ENCODE data around the gene SLC6A4. TPM values are rescaled to one million over a fixed set of nuclear protein-coding genes. Genes with fewer than 3 reads are reported as not detected.

Gene SLC6A4
- total and polyA plus RNA-seq, 2 experiments from 2014 or later = 0.06 to 0.14 TPM

- DNase-seq (ENCODE audit: low spot score) = no peak
- Histone ChIP-seq H2AFZ (no peak overlapping the region), H3K27ac (ENCODE audit: low read depth) (no peak overlapping the region), H3K27me3 (ENCODE audit: insufficient read depth) (peaks cover 20% of the 10 kb centered on the region), H3F3A (replicated peaks; ENCODE audit: low read depth) (no peaks in the 10 kb centered on the region), H3K4me3 (no peak overlapping the region), H3K79me2 (replicated peaks; ENCODE audit: insufficient read depth) (no peaks in the 10 kb centered on the region), H3K4me1 (ENCODE audit: insufficient read depth) (no peaks in the 10 kb centered on the region), H4K20me1 (replicated peaks; ENCODE audit: insufficient read depth) (no peaks in the 10 kb centered on the region), H3K9me2 (ENCODE audit: insufficient read depth) (no peaks in the 10 kb centered on the region), H3K4me2 (no peak overlapping the region), H3K36me3 (ENCODE audit: insufficient read depth) (no peaks in the 10 kb centered on the region)
- Mint-ChIP-seq H3K4me1 (peaks cover 7% of the 10 kb centered on the region), H3K9me3 (no peaks in the 10 kb centered on the region), H3K4me3 (no peak overlapping the region), H3K36me3 (ENCODE audit: low read depth) (no peaks in the 10 kb centered on the region), H3K27ac (no peak overlapping the region), H3K27me3 (ENCODE audit: insufficient read depth, low read depth, poor library complexity) (peaks cover 20% of the 10 kb centered on the region)
- TF ChIP-seq EZH2 (IDR thresholded peaks at IDR 0.05; ENCODE audit: low read depth, unreplicated experiment) (no peak), EZH2phosphoT487 (IDR thresholded peaks at IDR 0.05; ENCODE audit: unreplicated experiment) (no peak)
- TF ChIP-seq, protein P1, sequence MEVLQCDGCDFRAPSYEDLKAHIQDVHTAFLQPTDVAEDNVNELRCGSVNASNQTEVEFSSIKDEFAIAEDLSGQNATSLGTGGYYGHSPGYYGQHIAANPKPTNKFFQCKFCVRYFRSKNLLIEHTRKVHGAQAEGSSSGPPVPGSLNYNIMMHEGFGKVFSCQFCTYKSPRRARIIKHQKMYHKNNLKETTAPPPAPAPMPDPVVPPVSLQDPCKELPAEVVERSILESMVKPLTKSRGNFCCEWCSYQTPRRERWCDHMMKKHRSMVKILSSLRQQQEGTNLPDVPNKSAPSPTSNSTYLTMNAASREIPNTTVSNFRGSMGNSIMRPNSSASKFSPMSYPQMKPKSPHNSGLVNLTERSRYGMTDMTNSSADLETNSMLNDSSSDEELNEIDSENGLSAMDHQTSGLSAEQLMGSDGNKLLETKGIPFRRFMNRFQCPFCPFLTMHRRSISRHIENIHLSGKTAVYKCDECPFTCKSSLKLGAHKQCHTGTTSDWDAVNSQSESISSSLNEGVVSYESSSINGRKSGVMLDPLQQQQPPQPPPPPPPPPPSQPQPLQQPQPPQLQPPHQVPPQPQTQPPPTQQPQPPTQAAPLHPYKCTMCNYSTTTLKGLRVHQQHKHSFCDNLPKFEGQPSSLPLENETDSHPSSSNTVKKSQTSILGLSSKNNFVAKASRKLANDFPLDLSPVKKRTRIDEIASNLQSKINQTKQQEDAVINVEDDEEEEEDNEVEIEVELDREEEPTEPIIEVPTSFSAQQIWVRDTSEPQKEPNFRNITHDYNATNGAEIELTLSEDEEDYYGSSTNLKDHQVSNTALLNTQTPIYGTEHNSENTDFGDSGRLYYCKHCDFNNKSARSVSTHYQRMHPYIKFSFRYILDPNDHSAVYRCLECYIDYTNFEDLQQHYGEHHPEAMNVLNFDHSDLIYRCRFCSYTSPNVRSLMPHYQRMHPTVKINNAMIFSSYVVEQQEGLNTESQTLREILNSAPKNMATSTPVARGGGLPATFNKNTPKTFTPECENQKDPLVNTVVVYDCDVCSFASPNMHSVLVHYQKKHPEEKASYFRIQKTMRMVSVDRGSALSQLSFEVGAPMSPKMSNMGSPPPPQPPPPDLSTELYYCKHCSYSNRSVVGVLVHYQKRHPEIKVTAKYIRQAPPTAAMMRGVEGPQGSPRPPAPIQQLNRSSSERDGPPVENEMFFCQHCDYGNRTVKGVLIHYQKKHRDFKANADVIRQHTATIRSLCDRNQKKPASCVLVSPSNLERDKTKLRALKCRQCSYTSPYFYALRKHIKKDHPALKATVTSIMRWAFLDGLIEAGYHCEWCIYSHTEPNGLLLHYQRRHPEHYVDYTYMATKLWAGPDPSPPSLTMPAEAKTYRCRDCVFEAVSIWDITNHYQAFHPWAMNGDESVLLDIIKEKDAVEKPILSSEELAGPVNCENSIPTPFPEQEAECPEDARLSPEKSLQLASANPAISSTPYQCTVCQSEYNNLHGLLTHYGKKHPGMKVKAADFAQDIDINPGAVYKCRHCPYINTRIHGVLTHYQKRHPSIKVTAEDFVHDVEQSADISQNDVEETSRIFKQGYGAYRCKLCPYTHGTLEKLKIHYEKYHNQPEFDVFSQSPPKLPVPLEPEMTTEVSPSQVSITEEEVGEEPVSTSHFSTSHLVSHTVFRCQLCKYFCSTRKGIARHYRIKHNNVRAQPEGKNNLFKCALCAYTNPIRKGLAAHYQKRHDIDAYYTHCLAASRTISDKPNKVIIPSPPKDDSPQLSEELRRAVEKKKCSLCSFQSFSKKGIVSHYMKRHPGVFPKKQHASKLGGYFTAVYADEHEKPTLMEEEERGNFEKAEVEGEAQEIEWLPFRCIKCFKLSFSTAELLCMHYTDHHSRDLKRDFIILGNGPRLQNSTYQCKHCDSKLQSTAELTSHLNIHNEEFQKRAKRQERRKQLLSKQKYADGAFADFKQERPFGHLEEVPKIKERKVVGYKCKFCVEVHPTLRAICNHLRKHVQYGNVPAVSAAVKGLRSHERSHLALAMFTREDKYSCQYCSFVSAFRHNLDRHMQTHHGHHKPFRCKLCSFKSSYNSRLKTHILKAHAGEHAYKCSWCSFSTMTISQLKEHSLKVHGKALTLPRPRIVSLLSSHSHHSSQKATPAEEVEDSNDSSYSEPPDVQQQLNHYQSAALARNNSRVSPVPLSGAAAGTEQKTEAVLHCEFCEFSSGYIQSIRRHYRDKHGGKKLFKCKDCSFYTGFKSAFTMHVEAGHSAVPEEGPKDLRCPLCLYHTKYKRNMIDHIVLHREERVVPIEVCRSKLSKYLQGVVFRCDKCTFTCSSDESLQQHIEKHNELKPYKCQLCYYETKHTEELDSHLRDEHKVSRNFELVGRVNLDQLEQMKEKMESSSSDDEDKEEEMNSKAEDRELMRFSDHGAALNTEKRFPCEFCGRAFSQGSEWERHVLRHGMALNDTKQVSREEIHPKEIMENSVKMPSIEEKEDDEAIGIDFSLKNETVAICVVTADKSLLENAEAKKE (CRISPR knock-in tag; IDR thresholded peaks at IDR 0.05) = no peak
- ATAC-seq = no peak
Measured at GRCh38 chr17:30229012-30229411, 6.5 kb downstream of the SLC6A4 start.

DNA sequence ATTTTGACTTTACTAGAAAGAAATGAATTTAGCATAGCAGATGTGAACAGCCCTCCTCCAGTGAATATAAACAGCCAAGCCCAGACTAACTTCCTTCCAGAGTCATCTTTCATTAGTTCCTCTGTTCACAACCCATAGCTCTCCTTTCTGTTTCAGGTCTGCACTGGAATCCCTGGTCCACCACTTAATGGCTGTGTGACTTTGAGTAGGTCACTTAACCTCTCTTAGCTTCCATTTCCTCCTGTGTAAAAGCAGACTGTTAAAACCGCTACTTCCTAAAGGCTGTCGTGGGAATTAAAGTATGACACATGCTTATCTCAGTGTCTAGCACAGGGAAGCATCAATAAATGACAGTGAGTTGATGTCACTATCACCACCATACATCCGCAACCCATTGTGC lies 7.5 kb downstream of the SLC6A4 start:
- Histone ChIP-seq H3F3A (replicated peaks; ENCODE audit: low read depth) (no peaks in the 10 kb centered on the region), H3K27me3 (ENCODE audit: insufficient read depth) (peaks cover 10% of the 10 kb centered on the region)
- no peaks in the 10 kb centered on the region for H3K36me3 Mint-ChIP-seq (ENCODE audit: low read depth)

More for the DNA sequence above, 7.5 kb downstream of the SLC6A4 start:
- no peak overlapping the region for H3K4me2 ChIP-seq
- no peaks in the 10 kb centered on the region for H3K36me3 ChIP-seq (ENCODE audit: insufficient read depth)
- no peak overlapping the region for H3K4me3 Mint-ChIP-seq
- H3K79me2 ChIP-seq (replicated peaks; ENCODE audit: insufficient read depth) = no peaks in the 10 kb centered on the region
- no peak overlapping the region for H3K27ac Mint-ChIP-seq
- no peak overlapping the region for H3K4me3 ChIP-seq
- H4K20me1 ChIP-seq (replicated peaks; ENCODE audit: insufficient read depth) = no peaks in the 10 kb centered on the region
- ATAC-seq (no peak), DNase-seq (ENCODE audit: low spot score) (no peak)
- TF ChIP-seq CREB1 (CRISPR knock-in tag; IDR thresholded peaks at IDR 0.05; ENCODE audit: low read depth) = no peak
- no peak for TF ChIP-seq EZH2 (IDR thresholded peaks at IDR 0.05; ENCODE audit: low read depth, unreplicated experiment)
- TF ChIP-seq, protein P1 (CRISPR knock-in tag; IDR thresholded peaks at IDR 0.05) = no peak
- TF ChIP-seq STAT1 (IDR thresholded peaks at IDR 0.05; ENCODE audit: unreplicated experiment) = no peak
- no peak for TF ChIP-seq ZNF331 (CRISPR knock-in tag; IDR thresholded peaks at IDR 0.05; ENCODE audit: low read depth)
- H3K4me1 ChIP-seq (ENCODE audit: insufficient read depth) = no peaks in the 10 kb centered on the region
- H2AFZ ChIP-seq = no peak overlapping the region
- peaks cover 7% of the 10 kb centered on the region for H3K4me1 Mint-ChIP-seq
- no peaks in the 10 kb centered on the region for H3K9me3 Mint-ChIP-seq
- H3K9me2 ChIP-seq (ENCODE audit: insufficient read depth) = no peaks in the 10 kb centered on the region
- no peak overlapping the region for H3K27ac ChIP-seq (ENCODE audit: low read depth)
- peaks cover 12% of the 10 kb centered on the region for H3K27me3 Mint-ChIP-seq (ENCODE audit: insufficient read depth, low read depth, poor library complexity)
